Right hindlimb (tissue), 1 donor: ENCODE data around the gene YTHDF1.
"Not testable (repeated sequence)": the region's sequence is repeated elsewhere in the genome, so short reads cannot be mapped to it uniquely, and the experiment has no call there.

Source experiments
- DNase-seq: peaks from one replicate; pipeline ENCODE4 v3.0.0-alpha.2; 2018

YTHDF1 gene

GRCh38 chr20:63226042-63226943, 10.4 kb upstream of the YTHDF1 start:
- no peak for DNase-seq

GRCh38 chr20:63225082-63225454, 9.1 kb upstream of the YTHDF1 start:
- no peak for DNase-seq

- no peak for DNase-seq
These were observed 8.6 kb upstream of the YTHDF1 start for GRCh38 chr20:63224412-63225081.

GRCh38 chr20:63223826-63224207, 7.9 kb upstream of the YTHDF1 start:
- no peak for DNase-seq

GRCh38 chr20:63223121-63223825, 7.3 kb upstream of the YTHDF1 start:
- no peak for DNase-seq

- DNase-seq, result no peak
These were observed 6.6 kb upstream of the YTHDF1 start for GRCh38 chr20:63222541-63222940.

GRCh38 chr20:63221400-63222053, 5.6 kb upstream of the YTHDF1 start:
- not testable (repeated sequence) for DNase-seq

GRCh38 chr20:63220696-63221399, 4.9 kb upstream of the YTHDF1 start:
- DNase-seq, result no peak

GRCh38 chr20:63219866-63220521, 4.1 kb upstream of the YTHDF1 start:
- no peak for DNase-seq

GRCh38 chr20:63219447-63219821, 3.5 kb upstream of the YTHDF1 start:
- DNase-seq, result no peak

- DNase-seq, result no peak
These were observed 2.9 kb upstream of the YTHDF1 start for GRCh38 chr20:63218701-63219446.

GRCh38 chr20:63217706-63218105, 1.8 kb upstream of the YTHDF1 start:
- no peak for DNase-seq

- DNase-seq, result no peak
These were observed 1.0 kb upstream of the YTHDF1 start for GRCh38 chr20:63216849-63217471.

GRCh38 chr20:63215101-63216040, 560 bp downstream of the YTHDF1 start:
- DNase-seq, result no peak

GRCh38 chr20:63214514-63214913, 1.4 kb downstream of the YTHDF1 start:
- no peak for DNase-seq

- DNase-seq, result no peak
These were observed 3.1 kb downstream of the YTHDF1 start for GRCh38 chr20:63212792-63213191.

- no peak for DNase-seq
These were observed 3.6 kb downstream of the YTHDF1 start for GRCh38 chr20:63212393-63212730.

GRCh38 chr20:63210011-63210605, 5.8 kb downstream of the YTHDF1 start:
- no peak for DNase-seq

GRCh38 chr20:63208346-63208909, 7.5 kb downstream of the YTHDF1 start:
- DNase-seq, result no peak
